HUES6 (cell line): ENCODE results near the gene TFAP2B.
A peak's percentile ranks its signal among the peaks of the same experiment; 100 is the strongest.

Experiments used
- H3K27ac ChIP-seq: 2 replicates; pipeline ENCODE4 v1.7.0; 2013; ENCODE audit warnings: low read depth, mild to moderate bottlenecking, low read length, inconsistent platforms
- H3K27me3 ChIP-seq: 2 replicates; pipeline ENCODE4 v1.6.1; 2013; ENCODE audit warnings: low read length; ENCODE audit not compliant: control insufficient read depth, insufficient read depth
- H3K36me3 ChIP-seq: 2 replicates; pipeline ENCODE4 v1.6.1; 2013; ENCODE audit warnings: low read length; ENCODE audit not compliant: control insufficient read depth, insufficient read depth
- H3K4me1 ChIP-seq: 2 replicates; pipeline ENCODE4 v1.6.1; 2013; ENCODE audit warnings: low read length; ENCODE audit not compliant: control insufficient read depth, insufficient read depth
- H3K4me3 ChIP-seq: 2 replicates; pipeline ENCODE4 v1.5.1; 2013; ENCODE audit warnings: low read depth, low read length
- H3K9ac ChIP-seq: one replicate; pipeline ENCODE4 v1.6.1; 2013; ENCODE audit warnings: mild to moderate bottlenecking, low read length
- H3K9me3 ChIP-seq: 2 replicates; pipeline ENCODE4 v1.6.1; 2013; ENCODE audit warnings: low read depth, low read length; ENCODE audit not compliant: control insufficient read depth, insufficient read depth

Gene TFAP2B

DNA sequence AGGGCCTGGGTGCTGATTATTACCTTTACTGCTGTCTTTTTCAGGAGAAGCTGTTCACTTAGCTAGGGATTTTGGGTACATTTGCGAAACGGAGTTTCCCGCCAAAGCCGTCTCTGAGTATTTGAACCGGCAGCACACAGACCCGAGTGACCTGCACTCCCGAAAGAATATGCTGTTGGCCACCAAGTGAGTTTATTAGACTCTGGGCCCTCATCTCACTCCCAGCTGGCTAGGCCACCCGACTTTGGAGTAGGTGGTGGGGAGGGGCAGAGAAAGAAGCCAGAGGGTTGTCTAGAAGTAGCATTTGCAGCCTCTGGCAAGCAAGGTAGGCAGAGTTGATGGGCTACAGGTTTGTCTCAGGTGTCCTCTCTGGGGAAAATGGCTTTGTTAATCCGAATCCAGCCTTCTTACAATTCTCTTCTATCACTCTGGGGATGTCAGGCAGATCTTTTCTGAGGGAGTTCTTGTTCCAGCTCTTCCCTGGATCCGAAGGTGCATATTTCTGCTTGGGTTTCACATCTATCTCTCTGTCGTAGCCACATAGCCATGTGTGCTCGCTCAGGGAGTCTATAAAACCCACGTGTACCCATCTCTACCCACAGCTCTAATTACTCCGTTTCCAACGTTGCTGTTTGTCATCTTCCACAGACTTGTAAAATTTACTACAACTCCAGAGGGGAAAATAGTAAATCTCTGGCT lies 21.6 kb downstream of the TFAP2B start:
- Histone ChIP-seq H3K27me3 (peaks cover 100% of the 10 kb centered on the region), H3K4me1 (peaks cover 38% of the 10 kb centered on the region), H3K27ac (no peak overlapping the region), H3K4me3 (no peak overlapping the region), H3K9me3 (no peaks in the 10 kb centered on the region), H3K9ac (no peak overlapping the region), H3K36me3 (no peaks in the 10 kb centered on the region)

DNA sequence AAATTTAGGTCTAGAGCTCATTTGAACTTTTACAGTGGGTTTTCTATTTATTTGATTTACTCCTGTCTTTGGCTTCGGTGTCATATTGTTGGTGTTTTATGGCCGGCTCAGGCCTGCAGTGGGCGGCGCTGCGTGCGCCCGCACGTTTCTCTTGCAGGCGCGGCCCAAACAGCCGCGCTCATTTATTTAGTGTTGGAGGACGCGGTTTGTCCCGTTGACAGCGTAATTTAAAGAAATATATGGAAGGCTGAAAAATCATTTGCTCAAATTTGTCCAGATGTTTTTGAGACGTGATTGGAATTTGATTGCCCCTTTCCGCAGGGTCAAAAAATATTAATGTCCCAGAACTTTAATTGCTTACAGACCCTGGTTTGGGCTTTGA lies 22.1 kb downstream of the TFAP2B start:
- Histone ChIP-seq H3K4me1 (peaks cover 39% of the 10 kb centered on the region), H3K9ac (no peak overlapping the region), H3K27ac (no peak overlapping the region), H3K9me3 (no peaks in the 10 kb centered on the region), H3K36me3 (no peaks in the 10 kb centered on the region), H3K4me3 (no peak overlapping the region), H3K27me3 (peaks cover 100% of the 10 kb centered on the region)

DNA sequence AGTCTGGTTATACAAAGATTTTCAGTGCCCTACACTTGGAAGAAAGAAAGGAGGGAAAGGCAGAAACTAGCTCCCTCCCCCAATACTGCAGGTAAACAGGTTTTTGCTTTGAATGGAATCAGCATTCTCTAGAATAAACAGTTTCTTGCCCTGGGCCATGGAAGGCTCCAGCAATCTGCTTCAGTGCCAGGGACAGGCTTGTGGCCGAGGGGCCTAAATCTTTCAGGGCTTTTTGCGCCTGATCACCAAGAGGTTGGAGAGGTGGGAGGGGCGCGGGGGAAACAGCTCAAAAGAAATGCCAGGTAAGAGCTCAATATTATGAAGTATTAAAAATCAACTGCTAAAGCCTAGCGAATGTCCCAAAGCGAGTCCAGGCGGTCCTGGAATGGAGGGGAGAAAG lies 23.8 kb downstream of the TFAP2B start:
- no peaks in the 10 kb centered on the region for H3K9me3 ChIP-seq
- peak overlapping the region; percentile 53 for H3K4me3 ChIP-seq
- H3K4me1 ChIP-seq: peaks cover 46% of the 10 kb centered on the region
- no peaks in the 10 kb centered on the region for H3K36me3 ChIP-seq
- H3K27ac ChIP-seq: no peak overlapping the region
- H3K9ac ChIP-seq: peak overlapping the region; percentile 31
- peaks cover 100% of the 10 kb centered on the region for H3K27me3 ChIP-seq

DNA sequence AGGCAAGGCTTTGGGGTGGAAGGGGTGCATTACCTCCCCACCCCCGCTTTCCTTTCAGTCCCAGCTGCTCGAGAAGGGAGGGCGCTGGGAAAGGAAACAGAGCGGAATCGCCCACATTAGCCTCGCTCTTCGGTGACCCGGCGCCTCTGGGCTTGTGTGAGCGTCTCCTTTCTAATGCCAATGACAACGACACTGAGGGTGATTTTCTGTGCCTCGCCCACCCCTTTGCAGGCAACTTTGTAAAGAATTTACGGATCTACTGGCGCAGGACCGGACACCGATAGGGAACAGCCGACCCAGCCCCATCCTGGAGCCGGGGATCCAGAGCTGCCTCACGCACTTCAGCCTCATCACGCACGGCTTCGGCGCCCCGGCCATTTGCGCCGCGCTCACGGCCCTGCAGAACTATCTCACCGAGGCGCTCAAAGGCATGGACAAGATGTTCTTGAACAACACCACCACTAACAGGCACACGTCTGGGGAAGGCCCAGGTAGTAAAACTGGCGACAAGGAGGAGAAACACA lies 24.3 kb downstream of the TFAP2B start:
- H3K9me3 ChIP-seq: no peaks in the 10 kb centered on the region
- no peaks in the 10 kb centered on the region for H3K36me3 ChIP-seq
- H3K9ac ChIP-seq: peak overlapping the region; percentile 31
- H3K4me3 ChIP-seq: peak overlapping the region; percentile 53
- no peak overlapping the region for H3K27ac ChIP-seq
- peaks cover 100% of the 10 kb centered on the region for H3K27me3 ChIP-seq
- peaks cover 46% of the 10 kb centered on the region for H3K4me1 ChIP-seq

DNA sequence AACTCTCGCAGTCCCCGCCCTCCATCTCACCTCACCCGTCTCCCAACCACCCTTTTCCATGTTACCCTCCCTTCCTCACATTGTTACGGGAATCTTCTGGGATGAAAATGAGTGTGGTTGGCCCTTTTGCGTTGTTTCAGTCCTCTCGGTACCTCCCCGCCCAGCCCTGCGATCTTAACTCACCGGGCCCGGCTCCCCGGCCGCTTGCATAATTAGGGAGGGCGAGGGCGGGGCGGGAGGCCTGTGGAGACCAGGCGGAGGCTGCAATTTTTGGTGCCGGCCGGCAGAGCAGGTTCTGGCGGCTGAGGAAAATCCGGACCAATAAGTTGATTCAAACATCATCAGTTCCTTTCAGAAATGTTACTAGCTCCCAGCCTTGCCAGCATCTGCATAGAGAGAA lies 25.2 kb downstream of the TFAP2B start:
- no peaks in the 10 kb centered on the region for H3K36me3 ChIP-seq

DNA sequence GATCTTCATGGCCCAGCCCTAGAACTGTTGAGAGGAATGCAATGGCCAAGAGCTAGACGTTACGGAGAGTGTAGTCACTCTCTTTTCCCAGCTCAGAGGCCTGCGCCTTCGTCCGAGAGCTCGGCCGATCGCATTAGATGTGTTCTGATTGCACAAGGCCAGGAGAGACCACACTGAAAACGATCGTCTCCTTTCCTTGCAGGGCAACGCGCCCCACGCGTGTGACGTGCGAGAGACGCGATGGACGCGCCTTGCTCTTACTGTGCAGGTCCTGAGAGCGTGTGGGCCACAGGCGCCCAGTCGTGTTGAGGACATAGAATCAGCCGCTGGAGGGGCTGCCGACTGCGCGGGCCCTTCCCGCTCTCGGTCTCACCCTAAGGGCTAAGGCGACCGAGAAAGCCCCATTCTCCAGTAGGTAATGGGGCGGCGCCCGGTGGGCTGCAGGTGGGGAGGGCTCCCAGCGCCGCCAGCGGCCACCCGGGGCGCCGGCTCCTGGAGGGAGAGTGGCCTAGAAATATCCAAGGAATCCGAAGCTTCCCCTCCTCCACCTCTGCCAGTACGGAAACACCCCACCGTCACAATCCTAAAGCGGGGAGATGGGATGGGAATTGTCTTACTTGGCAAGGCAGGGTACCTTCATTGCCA lies 26.9 kb downstream of the TFAP2B start:
- H3K9me3 ChIP-seq: no peaks in the 10 kb centered on the region
- peaks cover 100% of the 10 kb centered on the region for H3K27me3 ChIP-seq
- peaks cover 41% of the 10 kb centered on the region for H3K4me1 ChIP-seq
- H3K9ac ChIP-seq: peak overlapping the region; percentile 25
- no peaks in the 10 kb centered on the region for H3K36me3 ChIP-seq
- peak overlapping the region; percentile 67 for H3K4me3 ChIP-seq
- no peak overlapping the region for H3K27ac ChIP-seq

More for the DNA sequence above, 25.2 kb downstream of the TFAP2B start:
- H3K27ac ChIP-seq: no peak overlapping the region
- H3K4me3 ChIP-seq: peak overlapping the region; percentile 53
- peaks cover 100% of the 10 kb centered on the region for H3K27me3 ChIP-seq
- no peaks in the 10 kb centered on the region for H3K9me3 ChIP-seq
- H3K4me1 ChIP-seq: peaks cover 46% of the 10 kb centered on the region
- no peak overlapping the region for H3K9ac ChIP-seq

DNA sequence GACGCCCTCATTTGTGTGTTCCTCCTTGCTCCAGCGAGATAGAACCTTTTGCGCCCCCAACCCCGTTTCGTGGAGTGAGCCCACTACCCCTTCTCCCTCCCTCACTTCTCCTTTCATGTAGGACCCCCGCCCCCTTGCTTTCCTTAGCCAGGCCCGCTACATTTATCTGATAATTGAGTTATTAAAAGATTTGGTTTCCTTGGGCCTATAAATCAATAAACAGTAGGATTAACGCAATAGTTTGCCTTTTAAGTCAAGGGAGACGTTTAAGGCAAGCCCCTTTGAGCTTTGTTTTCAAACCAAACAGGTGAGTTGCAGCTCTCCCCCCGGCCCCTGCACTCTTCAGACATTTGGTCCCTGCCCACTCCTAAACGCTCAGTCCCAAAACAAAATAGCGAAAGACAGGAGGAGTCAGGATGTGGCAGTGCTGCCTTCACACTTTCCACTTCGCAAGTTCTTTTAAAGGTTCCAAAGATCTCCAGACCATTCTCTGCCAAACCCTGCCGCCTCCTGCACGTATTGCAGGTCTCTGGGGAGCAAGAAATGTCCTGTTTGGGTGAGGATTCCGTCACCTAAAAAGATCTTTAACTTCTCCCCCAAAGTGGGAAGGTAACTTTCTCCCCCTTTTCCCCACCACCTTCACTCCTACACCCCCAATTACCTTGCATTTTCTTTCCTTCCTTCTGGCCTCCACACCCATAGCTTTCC lies 27.6 kb downstream of the TFAP2B start:
- no peak overlapping the region for H3K9ac ChIP-seq
- H3K4me1 ChIP-seq: peaks cover 43% of the 10 kb centered on the region
- H3K9me3 ChIP-seq: no peaks in the 10 kb centered on the region
- H3K4me3 ChIP-seq: peak overlapping the region; percentile 67
- H3K27me3 ChIP-seq: peaks cover 100% of the 10 kb centered on the region
- no peak overlapping the region for H3K27ac ChIP-seq
- H3K36me3 ChIP-seq: no peaks in the 10 kb centered on the region

DNA sequence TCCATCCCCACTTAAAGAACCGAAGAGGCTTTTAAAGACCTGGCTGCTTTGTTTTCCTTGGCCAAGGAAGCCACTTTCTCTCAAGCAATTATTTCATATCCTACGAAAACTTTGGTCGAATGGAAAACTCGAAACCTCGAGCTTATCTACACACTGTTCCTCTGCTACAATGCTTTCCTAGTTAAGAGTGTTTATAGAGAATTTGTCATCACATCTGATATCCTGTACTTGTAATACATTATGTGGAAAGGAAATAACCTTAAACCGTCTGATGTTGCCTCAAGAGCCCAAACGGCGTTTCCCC lies 28.1 kb downstream of the TFAP2B start:
- Histone ChIP-seq H3K4me3 (peak overlapping the region; percentile 67; the same call in 1 of the 2 replicates), H3K9ac (no peak overlapping the region), H3K27me3 (peaks cover 100% of the 10 kb centered on the region), H3K27ac (no peak overlapping the region), H3K4me1 (peaks cover 41% of the 10 kb centered on the region), H3K9me3 (no peaks in the 10 kb centered on the region), H3K36me3 (no peaks in the 10 kb centered on the region)

DNA sequence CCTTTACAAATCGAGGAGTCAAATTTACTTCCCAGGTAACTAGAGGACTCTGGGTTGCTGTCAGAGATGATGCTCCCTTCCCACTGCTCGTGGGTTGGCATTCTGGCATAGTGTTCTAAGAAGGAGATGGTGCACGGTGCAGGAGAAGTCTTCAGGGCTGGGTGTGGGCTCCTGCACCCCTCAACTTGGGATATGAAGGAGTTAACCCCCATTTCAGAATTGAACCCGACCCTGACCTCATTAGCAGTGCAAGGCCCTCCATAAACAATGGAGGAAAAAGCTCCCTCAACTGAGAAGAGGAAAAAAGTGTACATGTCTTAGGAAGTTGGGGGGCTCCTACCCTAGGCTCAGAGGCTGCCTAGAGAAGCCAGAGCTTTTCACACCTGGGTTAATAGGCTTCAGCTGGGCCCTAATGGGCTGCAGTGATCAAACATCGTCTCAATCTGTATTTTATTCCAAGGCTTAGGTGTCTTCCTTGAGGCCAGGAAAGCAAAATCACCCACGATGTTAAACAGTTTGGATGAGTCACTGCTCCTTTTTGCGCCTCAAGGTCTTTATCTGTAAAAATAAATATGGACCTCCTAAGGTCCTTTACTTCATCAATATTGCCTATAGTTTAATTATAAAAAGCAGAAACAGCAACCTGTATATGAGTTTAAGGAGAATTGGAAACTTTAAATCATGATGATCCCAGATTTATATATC lies 29.4 kb downstream of the TFAP2B start:
- Histone ChIP-seq H3K27ac (no peak overlapping the region), H3K36me3 (no peaks in the 10 kb centered on the region), H3K9me3 (no peaks in the 10 kb centered on the region), H3K4me1 (peaks cover 35% of the 10 kb centered on the region), H3K27me3 (peaks cover 100% of the 10 kb centered on the region), H3K9ac (no peak overlapping the region), H3K4me3 (no peak overlapping the region)

DNA sequence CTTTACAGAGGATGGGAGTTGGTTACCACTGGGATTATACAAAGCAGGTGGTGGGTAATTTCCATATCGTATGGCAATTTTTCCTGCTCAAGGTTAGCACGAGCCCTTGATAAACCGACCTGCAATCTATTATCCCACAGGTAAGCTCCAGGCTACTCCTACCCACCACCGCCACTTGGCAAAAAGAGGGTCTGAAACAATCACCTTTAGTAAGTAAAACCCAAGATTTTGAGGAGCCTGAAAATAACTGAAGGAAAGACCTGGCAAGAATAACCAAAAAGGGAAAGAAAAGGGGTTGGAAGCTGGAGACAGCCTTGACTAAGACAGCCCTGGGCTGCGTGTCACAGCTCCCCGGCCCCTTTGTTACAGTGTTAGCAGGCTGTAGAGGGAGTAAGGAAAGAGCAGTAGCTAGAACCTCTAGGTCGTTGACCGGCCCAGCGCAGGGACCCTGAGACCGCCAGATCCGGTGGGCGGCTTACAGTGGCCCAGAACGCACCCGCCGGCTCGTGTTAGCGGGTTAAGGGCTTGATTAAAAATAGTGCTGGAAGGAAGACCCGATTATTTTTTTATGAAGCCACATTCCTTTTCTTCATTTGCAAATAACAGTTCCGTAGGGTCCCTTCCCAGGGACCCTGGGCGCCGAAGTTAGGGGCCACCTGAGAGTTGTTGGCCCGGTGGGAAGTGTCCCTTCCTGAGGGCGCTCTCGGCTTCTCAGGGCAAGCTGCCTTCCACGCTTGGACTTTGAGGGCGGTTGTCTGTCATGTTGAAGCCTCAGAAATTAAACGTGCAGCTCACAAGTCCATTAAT lies 30.5 kb downstream of the TFAP2B start:
- peak overlapping the region; percentile 52 for H3K4me3 ChIP-seq
- H3K9ac ChIP-seq: no peak overlapping the region
- no peak overlapping the region for H3K27ac ChIP-seq
- peaks cover 100% of the 10 kb centered on the region for H3K27me3 ChIP-seq
- no peaks in the 10 kb centered on the region for H3K9me3 ChIP-seq
- H3K36me3 ChIP-seq: no peaks in the 10 kb centered on the region
- H3K4me1 ChIP-seq: peaks cover 36% of the 10 kb centered on the region
